ENCODE results near the gene PPCDC. TPM values are rescaled to one million over a fixed set of nuclear protein-coding genes. Genes with fewer than 3 reads are reported as not detected.

Gene PPCDC
- total RNA-seq, 4 donors from 2014 or later, result 3.5 to 31.2 (median 20.6) TPM

DNA sequence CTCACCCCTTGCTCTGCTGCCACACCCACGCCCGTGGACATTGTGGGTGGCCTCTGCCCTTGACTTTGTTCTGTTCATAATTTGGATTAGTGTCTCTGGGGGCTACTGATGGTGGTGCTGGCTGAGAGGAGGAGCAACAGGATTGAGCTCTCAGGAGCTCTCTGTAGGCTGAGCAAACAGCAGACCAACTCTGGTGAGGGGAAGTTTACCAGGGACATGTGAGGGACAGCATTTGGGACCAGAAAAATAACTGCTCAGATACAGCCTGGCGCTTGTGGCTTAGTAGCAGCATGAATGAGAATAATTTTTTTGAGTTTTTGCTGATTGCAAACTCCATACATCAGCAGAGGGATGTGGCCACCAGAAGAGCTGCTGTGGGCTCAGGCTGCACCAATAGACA is 14.8 kb downstream of the PPCDC start:
- Histone ChIP-seq H3K36me3 (no peaks in the 10 kb centered on the region), H3K4me3 (replicated peaks in 1 of 3) (no peak overlapping the region), H3K27ac (no peak overlapping the region), H3K27me3 (no peaks in the 10 kb centered on the region), H3K9me3 (no peaks in the 10 kb centered on the region), H3K4me1 (peaks cover 8 to 22% of the 10 kb centered on the region in 2 donors)
- DNase-seq, result no peak
- TF ChIP-seq POLR2A (IDR thresholded peaks at IDR 0.05), result no peak
- TF ChIP-seq, protein P1, sequence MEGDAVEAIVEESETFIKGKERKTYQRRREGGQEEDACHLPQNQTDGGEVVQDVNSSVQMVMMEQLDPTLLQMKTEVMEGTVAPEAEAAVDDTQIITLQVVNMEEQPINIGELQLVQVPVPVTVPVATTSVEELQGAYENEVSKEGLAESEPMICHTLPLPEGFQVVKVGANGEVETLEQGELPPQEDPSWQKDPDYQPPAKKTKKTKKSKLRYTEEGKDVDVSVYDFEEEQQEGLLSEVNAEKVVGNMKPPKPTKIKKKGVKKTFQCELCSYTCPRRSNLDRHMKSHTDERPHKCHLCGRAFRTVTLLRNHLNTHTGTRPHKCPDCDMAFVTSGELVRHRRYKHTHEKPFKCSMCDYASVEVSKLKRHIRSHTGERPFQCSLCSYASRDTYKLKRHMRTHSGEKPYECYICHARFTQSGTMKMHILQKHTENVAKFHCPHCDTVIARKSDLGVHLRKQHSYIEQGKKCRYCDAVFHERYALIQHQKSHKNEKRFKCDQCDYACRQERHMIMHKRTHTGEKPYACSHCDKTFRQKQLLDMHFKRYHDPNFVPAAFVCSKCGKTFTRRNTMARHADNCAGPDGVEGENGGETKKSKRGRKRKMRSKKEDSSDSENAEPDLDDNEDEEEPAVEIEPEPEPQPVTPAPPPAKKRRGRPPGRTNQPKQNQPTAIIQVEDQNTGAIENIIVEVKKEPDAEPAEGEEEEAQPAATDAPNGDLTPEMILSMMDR (IDR thresholded peaks at IDR 0.05), result no peak
- intact Hi-C loops (cut with DNase I), result no loop called here
- WGBS, 2 donors, result 87 to 92% methylated on average over 3 of the region's 3 CpGs

DNA sequence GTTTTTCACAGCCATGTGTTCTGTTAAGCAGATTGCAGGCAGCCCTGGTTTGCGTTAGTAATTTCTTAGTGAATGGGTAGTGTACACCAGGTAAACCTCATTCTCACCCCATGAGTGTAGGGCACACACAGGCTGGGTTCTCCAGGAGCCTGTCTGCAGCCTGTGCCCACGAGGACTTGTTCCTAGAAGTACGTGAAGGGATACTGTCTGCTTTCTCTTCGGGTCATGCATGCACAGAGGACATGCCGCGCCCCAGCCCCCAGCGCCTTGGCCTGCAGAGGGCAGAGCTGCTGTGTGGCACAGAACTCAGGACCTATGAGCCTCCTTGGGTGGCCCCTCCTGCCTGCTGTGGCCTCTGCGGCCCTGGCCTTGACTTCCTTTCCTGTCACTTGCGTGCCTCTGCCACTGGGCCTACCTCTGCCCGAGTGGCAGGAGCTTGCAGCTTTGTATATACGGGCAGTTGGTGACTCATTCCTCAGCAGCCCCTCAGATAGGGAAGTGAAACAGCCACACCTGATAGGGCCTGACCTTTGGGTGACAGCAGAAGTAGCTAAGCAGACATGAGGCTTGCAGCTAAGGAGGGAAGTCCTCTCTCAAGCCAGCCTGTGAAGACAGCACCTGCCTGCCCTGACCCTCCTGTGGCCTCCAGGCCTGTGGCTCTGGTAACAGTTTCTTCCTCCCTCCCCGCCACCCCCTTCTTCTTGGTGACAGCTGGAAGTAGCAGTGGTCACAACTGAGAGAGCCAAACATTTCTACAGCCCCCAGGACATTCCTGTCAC is 19.5 kb downstream of the PPCDC start:
- H3K4me1 ChIP-seq, result peaks cover 47 to 57% of the 10 kb centered on the region in 2 donors
- H3K36me3 ChIP-seq, result no peaks in the 10 kb centered on the region
- H3K27me3 ChIP-seq, result no peaks in the 10 kb centered on the region
- peak; percentile 58 to 62 for DNase-seq
- peak overlapping the region; percentile 82 to 93 (median 90) for H3K27ac ChIP-seq
- TF ChIP-seq POLR2A (IDR thresholded peaks at IDR 0.05), result no peak
- TF ChIP-seq, protein P1 (IDR thresholded peaks at IDR 0.05), result peak in 3 of 6 experiments; percentile 22 to 40 (median 31)
- intact Hi-C loops (cut with DNase I), result no loop called here
- WGBS, 2 donors, result 41 to 58% methylated on average over 11 to 12 of the region's 12 CpGs
- H3K4me3 ChIP-seq (replicated peaks in 1 of 3), result no peak overlapping the region
- no peaks in the 10 kb centered on the region for H3K9me3 ChIP-seq

DNA sequence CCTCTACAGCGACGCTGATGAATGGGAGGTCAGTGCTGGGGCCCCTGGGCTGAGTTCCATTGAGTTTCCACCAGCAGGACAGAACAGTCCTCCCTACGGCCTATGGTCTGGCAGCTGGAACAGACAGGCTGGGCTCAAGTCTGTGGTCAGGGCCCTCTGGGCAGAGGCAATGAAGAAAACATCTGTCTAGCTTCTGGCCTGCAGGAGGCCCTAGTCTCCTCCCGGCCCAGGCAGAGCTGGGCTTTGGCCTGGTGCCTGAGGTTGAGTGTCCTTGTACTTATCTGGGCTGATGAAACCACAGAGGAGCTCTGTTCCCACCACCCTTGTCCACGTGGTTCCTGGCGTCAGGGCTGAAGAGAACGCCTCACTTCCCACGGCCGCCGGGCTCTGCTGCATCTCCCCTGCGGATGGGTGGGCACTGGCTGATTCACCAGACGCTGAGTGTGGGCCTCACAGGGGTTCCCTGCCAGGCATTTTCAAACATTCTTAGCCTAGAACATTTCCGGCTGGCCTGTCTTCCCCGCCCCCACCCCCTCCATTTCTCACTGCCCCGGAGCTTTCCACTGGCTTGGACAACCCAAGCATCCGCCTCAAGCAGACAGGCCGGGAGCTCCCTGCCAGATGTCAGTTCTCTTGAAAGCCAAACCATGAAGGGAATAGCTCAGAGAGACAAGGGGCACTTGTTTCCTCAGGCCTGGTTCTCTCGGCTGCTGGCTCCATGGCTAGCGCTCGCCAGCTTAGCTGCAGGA is 20.3 kb downstream of the PPCDC start:
- intact Hi-C loops (cut with DNase I), result no loop called here
- peak in 1 of 2 donors; percentile 18 for TF ChIP-seq POLR2A (IDR thresholded peaks at IDR 0.05)
- TF ChIP-seq, protein P1 (IDR thresholded peaks at IDR 0.05), result peak; percentile 15 to 77 (median 68)
- Histone ChIP-seq H3K36me3 (no peaks in the 10 kb centered on the region), H3K4me1 (peaks cover 55 to 64% of the 10 kb centered on the region in 2 donors), H3K27me3 (no peaks in the 10 kb centered on the region), H3K4me3 (replicated peaks in 1 of 3) (no peak overlapping the region), H3K9me3 (no peaks in the 10 kb centered on the region), H3K27ac (peak overlapping the region; percentile 82 to 93 (median 90))
- 12 to 20% methylated on average over 18 to 19 of the region's 20 CpGs for WGBS, 2 donors
- peak; percentile 99 for DNase-seq

DNA sequence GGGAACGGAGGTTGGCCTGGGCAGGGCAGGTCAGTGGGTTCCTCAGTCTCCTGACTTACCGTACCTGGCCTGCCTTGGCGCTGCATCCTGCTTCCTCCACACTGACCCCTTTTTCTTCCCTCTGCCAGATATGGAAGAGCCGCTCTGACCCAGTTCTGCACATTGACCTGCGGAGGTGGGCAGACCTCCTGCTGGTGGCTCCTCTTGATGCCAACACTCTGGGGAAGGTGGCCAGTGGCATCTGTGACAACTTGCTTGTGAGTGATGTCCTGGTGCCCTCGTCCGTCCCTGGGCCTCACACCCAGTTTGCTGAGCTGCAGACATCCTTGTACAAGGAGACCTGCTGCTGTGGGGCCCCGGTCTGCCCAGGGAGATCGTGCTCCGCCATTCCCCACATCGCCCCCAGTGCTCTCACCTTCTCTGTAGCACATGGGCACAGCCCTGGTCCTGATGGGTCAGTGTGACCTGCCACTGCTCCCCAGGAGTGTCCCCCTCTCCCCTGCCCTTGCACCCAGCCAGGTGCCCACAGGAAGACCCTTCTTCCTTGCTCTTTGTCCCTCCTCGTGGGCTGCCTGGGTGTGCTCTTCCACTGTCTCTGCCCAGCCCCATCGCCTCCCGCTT is 21.0 kb downstream of the PPCDC start:
- no peaks in the 10 kb centered on the region for H3K36me3 ChIP-seq
- H3K4me3 ChIP-seq (replicated peaks in 1 of 3), result no peak overlapping the region
- peak overlapping the region; percentile 82 to 93 (median 90) for H3K27ac ChIP-seq
- intact Hi-C loops (cut with DNase I), result no loop called here
- peaks cover 62 to 71% of the 10 kb centered on the region in 2 donors for H3K4me1 ChIP-seq
- H3K9me3 ChIP-seq, result no peaks in the 10 kb centered on the region
- TF ChIP-seq, protein P1 (IDR thresholded peaks at IDR 0.05), result no peak
- no peak for TF ChIP-seq POLR2A (IDR thresholded peaks at IDR 0.05)
- DNase-seq, result no peak
- WGBS, 2 donors, result 79 to 84% methylated on average over 13 to 14 of the region's 14 CpGs
- no peaks in the 10 kb centered on the region for H3K27me3 ChIP-seq
